Neural crest cell (in vitro differentiated cells): ENCODE measurements around the gene PHKB. TPM values are rescaled to one million over a fixed set of nuclear protein-coding genes. Genes with fewer than 3 reads are reported as not detected.

Experiments used
- DNase-seq: peaks from one replicate; pipeline ENCODE4 v3.0.0; 2021; ENCODE audit warnings: low read depth, mixed read lengths, low spot score
- H3K27ac Mint-ChIP-seq: one replicate; pipeline ENCODE4 v1.8.0; 2021; ENCODE audit warnings: mild to moderate bottlenecking, mixed read lengths; ENCODE audit not compliant: unreplicated experiment
- H3K27me3 Mint-ChIP-seq: 2 replicates; pipeline ENCODE4 v1.8.0; 2021; ENCODE audit warnings: low read depth, mild to moderate bottlenecking, mixed read lengths
- H3K36me3 Mint-ChIP-seq: 2 replicates; pipeline ENCODE4 v1.8.0; 2021; ENCODE audit warnings: low read depth, mild to moderate bottlenecking, mixed read lengths
- H3K4me1 Mint-ChIP-seq: 2 replicates; pipeline ENCODE4 v1.8.0; 2021; ENCODE audit warnings: mixed read lengths
- H3K4me3 Mint-ChIP-seq: one replicate; pipeline ENCODE4 v1.8.0; 2021; ENCODE audit warnings: mild to moderate bottlenecking, mixed read lengths
- H3K9me3 Mint-ChIP-seq: 2 replicates; pipeline ENCODE4 v1.8.0; 2021; ENCODE audit warnings: mixed read lengths
- CTCF ChIP-seq: fragments of 200-600 bp; sonication (generic); conservative IDR thresholded peaks from 2 replicates; pipeline ENCODE4 v1.5.0; 2021; ENCODE audit warnings: antibody characterized with exemption, mild to moderate bottlenecking
- total RNA-seq: library from RNA; stranded (reverse); gene quantifications from 2 replicates; pipeline ENCODE4 v1.2.1, GENCODE V29; 2021

The PHKB gene
- total RNA-seq, 1 donor from 2014 or later = 61.2 TPM

DNA sequence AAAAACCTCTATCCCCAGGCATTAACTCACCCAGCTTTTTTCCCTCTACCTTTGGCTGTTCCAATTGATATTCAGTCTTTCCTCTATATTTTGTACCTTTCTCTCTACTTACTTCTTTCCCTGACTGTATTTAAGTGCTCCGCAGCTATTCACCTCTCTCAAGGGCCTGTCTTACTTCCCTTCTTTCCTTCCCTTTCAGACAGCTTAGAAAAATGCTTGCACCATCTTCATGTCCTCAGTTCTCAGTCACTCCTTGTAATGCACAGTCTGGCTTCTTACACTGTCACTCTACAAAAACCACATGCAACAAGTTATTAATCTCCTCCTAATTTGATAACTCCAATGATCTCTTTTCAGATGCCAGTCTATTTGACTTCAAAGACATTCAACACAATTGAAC, 163.4 kb downstream of the PHKB start:
- TF ChIP-seq CTCF = no peak
- Mint-ChIP-seq H3K36me3 (peaks cover 2% of the 10 kb centered on the region), H3K4me3 (no peak overlapping the region), H3K9me3 (no peaks in the 10 kb centered on the region), H3K27me3 (no peaks in the 10 kb centered on the region), H3K27ac (peak overlapping the region; percentile 7), H3K4me1 (peaks cover 1% of the 10 kb centered on the region)
- no peak for DNase-seq

- no peak overlapping the region for H3K27ac Mint-ChIP-seq
- no peaks in the 10 kb centered on the region for H3K4me1 Mint-ChIP-seq
- no peak for TF ChIP-seq CTCF
- DNase-seq = no peak
- H3K9me3 Mint-ChIP-seq = no peaks in the 10 kb centered on the region
- H3K4me3 Mint-ChIP-seq = no peak overlapping the region
- no peaks in the 10 kb centered on the region for H3K27me3 Mint-ChIP-seq
- peaks cover 2% of the 10 kb centered on the region for H3K36me3 Mint-ChIP-seq
These were observed 164.0 kb downstream of the PHKB start for GRCh38 chr16:47625115-47625567.

DNA sequence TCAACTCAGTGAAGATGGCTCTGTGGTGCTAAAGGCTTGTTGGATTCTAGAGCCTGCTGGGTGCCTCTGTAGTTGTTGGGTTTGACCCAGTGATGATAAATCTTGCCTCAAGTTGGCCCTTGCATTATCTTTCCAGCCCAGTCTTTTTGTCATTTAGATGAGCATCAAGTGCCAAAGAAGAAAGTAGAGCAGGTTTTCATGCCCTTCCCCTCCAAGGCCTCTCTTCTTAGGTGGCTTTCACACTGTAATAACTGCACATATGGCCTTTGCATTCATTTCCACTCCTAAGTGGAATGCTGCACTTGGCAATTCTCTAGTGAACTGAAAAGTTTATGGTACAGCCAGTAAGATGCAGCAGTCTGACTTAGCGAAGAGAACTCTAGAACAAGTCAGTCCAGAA, 165.1 kb downstream of the PHKB start:
- no peak overlapping the region for H3K4me3 Mint-ChIP-seq
- H3K27me3 Mint-ChIP-seq = no peaks in the 10 kb centered on the region
- no peaks in the 10 kb centered on the region for H3K9me3 Mint-ChIP-seq
- no peak for DNase-seq
- no peak for TF ChIP-seq CTCF
- H3K27ac Mint-ChIP-seq = no peak overlapping the region
- peaks cover 5% of the 10 kb centered on the region for H3K36me3 Mint-ChIP-seq
- H3K4me1 Mint-ChIP-seq = no peaks in the 10 kb centered on the region

DNA sequence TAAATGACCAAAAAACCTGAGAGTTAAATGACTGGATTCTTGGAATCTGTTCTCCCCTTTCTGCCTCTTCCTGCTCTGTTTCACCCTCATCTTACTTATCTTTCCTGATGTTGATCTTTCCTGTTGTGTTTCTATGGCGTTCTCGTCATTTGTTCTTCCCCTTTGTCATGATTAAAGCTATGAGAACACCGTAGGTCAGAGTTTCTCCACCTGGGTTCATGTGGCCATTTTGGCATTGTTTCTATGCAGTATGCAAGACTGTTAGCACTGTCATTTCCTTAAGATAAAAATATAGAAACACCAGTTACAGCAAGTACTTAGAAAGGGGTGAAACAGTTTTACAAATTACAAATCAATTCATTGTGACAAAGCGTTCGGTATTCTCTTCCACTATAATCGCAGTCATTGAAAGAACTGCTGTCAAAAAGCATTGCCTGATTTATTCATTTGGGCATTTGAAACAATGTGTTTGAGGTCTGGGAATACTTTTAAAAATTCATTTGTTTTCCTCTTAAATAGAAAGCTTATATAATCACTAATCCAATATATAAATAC, 166.0 kb downstream of the PHKB start:
- no peak for TF ChIP-seq CTCF
- H3K36me3 Mint-ChIP-seq = peaks cover 9% of the 10 kb centered on the region
- H3K4me1 Mint-ChIP-seq = no peaks in the 10 kb centered on the region
- no peak for DNase-seq
- peaks cover 3% of the 10 kb centered on the region for H3K9me3 Mint-ChIP-seq
- no peak overlapping the region for H3K27ac Mint-ChIP-seq
- no peaks in the 10 kb centered on the region for H3K27me3 Mint-ChIP-seq
- H3K4me3 Mint-ChIP-seq = no peak overlapping the region

GRCh38 chr16:47627721-47628120, 166.6 kb downstream of the PHKB start:
- no peaks in the 10 kb centered on the region for H3K27me3 Mint-ChIP-seq
- H3K4me3 Mint-ChIP-seq = no peak overlapping the region
- no peaks in the 10 kb centered on the region for H3K4me1 Mint-ChIP-seq
- DNase-seq = no peak
- peaks cover 3% of the 10 kb centered on the region for H3K9me3 Mint-ChIP-seq
- H3K36me3 Mint-ChIP-seq = peaks cover 9% of the 10 kb centered on the region
- no peak for TF ChIP-seq CTCF
- H3K27ac Mint-ChIP-seq = no peak overlapping the region

DNA sequence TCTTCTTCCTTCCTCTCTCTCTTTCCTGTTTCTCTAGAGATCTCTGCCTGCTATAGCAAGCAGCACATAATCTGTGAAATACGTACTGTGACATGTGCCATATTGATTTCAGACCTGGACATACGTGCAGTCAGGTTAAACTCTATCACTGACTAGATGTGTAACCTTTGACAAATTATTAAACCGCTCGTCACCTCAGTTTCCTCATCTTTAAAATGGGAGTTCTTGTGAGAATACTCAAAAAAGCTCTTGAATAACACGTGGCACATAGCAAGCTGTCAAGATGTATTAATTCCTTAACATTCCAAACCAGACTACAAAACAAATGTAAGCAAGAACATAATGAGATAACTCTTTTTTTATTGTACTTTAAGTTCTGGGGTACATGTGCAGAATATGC, 170.0 kb downstream of the PHKB start:
- peaks cover 17% of the 10 kb centered on the region for H3K36me3 Mint-ChIP-seq
- peaks cover 3% of the 10 kb centered on the region for H3K9me3 Mint-ChIP-seq
- H3K27ac Mint-ChIP-seq = no peak overlapping the region
- no peak for TF ChIP-seq CTCF
- H3K27me3 Mint-ChIP-seq = no peaks in the 10 kb centered on the region
- no peaks in the 10 kb centered on the region for H3K4me1 Mint-ChIP-seq
- no peak for DNase-seq
- no peak overlapping the region for H3K4me3 Mint-ChIP-seq
